Large intestine (tissue), 3 donors: ENCODE results near the gene HLA-E. TPM values are rescaled to one million over a fixed set of nuclear protein-coding genes. Genes with fewer than 3 reads are reported as not detected.
"Not testable (repeated sequence)": the region's sequence is repeated elsewhere in the genome, so short reads cannot be mapped to it uniquely, and the experiment has no call there.

ENCODE experiments used
- DNase-seq, 2 donors: peaks; one replicate each; pipeline versions ENCODE4 v3.0.0 to v3.0.0-alpha.2; 2013
- H3K27ac ChIP-seq: one replicate; pipeline ENCODE4 v1.5.1; 2013; ENCODE audit warnings: low read length
- H3K27me3 ChIP-seq: 2 replicates; pipeline ENCODE4 v1.6.1; 2013; ENCODE audit warnings: low read length; ENCODE audit not compliant: control insufficient read depth, insufficient read depth
- H3K36me3 ChIP-seq: 2 replicates; pipeline ENCODE4 v1.6.1; 2013; ENCODE audit warnings: low read length; ENCODE audit not compliant: control insufficient read depth, insufficient read depth
- H3K4me1 ChIP-seq: one replicate; pipeline ENCODE4 v1.6.1; 2013; ENCODE audit warnings: low read length; ENCODE audit not compliant: control insufficient read depth, insufficient read depth
- H3K4me3 ChIP-seq: one replicate; pipeline ENCODE4 v1.5.1; 2013; ENCODE audit warnings: low read length
- H3K9me3 ChIP-seq: one replicate; pipeline ENCODE4 v1.6.1; 2013; ENCODE audit warnings: mild to moderate bottlenecking, low read depth, low read length, moderate library complexity; ENCODE audit not compliant: control insufficient read depth
- WGBS: methylation state at CpG from one replicate; pipeline ENCODE4 v1.1.5; 2013; ENCODE audit warnings: low lambda C conversion rate; ENCODE audit not compliant: insufficient coverage; 5-methylcytosine and 5-hydroxymethylcytosine counted together
- polyA plus RNA-seq: library from polyadenylated mRNA; unstranded; fragments of 120-200 nt; gene quantifications from one replicate; pipeline ENCODE4 v1.2.1, GENCODE V29; 2013

The HLA-E gene
- polyA plus RNA-seq, 1 donor = 170 TPM

DNA sequence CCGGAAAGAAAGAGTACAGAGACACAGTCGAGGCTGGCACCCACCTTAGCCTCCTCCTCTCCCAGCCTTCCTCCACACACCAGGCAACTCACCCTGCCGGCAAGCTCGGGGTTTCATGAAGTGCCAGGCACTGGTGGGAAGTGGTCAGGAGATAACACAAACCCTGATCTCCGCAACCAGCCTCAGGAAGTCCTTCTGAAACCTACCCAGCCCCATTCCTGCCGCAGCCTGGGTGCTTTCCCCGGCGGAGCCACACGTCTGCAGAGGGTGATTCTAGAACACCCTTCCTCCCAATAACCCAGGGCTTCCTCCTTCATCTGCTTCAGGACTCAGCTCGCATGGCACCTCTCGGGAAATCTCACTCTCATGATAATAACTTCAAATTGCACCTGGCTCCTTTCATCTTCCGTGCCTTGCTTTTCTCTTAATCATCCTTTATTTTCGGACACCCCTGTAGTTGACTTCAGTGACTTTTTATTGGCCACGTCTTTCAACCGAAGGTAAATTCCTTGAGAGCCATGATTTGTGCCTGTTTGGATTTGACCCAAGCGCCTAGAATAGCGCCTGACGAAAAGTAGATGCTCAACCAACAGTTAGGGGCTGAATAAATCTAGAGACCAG, 8.7 kb upstream of the HLA-E start:
- Histone ChIP-seq H3K4me3 (no peak overlapping the region), H3K27me3 (peaks cover 33% of the 10 kb centered on the region), H3K27ac (no peak overlapping the region), H3K4me1 (peaks cover 4% of the 10 kb centered on the region), H3K36me3 (no peaks in the 10 kb centered on the region), H3K9me3 (peaks cover 3% of the 10 kb centered on the region)
- 0% methylated on average over 1 of the region's 18 CpGs for whole genome bisulfite sequencing
- no peak for DNase-seq

DNA sequence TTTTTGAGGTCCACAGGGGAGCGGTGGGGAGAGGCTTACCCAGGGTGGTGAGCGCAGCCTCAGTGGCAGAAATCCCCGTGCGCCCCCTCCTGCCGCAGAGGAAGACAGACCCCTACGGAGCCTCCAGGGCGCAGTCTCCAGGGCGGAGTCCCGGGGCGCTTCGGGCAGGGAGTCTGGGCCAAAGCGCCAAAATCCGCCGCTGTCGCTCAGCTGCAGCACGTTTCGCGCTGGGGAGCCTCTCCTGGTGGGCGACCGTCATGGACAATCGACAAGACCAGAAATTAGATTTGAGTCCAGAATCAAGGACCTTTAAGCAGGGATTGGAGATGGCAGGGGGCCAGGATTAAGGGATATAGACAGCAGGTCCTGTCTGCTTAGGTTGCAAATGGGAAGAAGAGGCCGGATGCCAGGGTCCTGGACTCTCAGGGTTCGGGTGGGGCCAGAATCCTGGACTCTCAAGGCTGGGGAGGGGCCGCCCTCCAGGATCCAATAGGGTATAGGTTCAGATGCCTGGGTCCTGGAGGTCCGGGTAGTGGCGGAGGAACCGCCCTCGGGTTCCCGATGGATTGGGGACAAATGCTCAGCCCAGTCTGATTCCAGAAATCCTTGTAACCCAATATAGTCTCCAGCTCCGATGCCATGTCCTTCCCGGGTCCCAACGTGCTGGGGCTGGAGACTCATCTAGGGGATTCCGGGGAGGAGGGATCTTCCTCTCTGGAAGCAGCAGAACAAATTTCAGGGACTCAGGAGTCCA, 7.9 kb upstream of the HLA-E start:
- Histone ChIP-seq H3K4me3 (no peak overlapping the region), H3K36me3 (no peaks in the 10 kb centered on the region), H3K9me3 (peaks cover 3% of the 10 kb centered on the region), H3K27me3 (peaks cover 34% of the 10 kb centered on the region), H3K27ac (no peak overlapping the region), H3K4me1 (peaks cover 4% of the 10 kb centered on the region)
- DNase-seq = no peak
- no CpG with 5 or more reads among the region's 33 CpGs for WGBS

DNA sequence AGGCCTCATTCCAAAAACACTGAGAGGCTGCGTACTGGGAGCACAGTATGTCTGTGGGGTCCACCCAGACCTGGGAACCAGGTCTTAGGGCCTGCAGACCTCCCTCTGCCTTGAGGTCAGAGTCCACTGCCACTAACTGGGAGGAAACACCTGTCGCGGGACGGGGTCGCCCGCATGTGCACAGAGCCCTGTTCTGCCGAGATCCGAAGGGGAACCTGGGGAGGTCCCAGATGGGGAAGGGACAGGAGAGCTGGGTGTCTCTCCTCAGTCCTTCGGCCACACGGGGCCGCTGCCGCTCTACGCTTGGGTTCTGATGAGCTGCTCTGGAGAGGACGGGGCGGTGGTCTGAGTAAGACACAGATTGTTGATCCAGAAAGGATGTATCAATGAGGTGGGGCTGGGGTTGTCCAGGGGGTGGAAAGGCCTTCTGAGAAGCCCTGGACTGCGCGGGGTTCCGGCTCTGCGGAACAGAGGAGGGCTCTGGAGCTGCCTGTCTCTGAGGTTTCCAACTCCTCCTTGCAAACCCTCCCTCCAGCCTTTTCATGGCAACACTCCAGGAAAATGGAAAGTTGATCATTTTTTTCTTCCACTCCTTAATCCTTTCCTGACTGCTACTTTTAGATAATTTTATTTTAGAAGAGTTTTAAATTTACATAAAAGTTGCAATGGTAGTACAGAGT, 7.2 kb upstream of the HLA-E start:
- H3K9me3 ChIP-seq, H3K27ac ChIP-seq, H3K4me3 ChIP-seq, H3K36me3 ChIP-seq, H3K4me1 ChIP-seq: not testable (repeated sequence)
- H3K27me3 ChIP-seq = peaks cover 34% of the 10 kb centered on the region
- DNase-seq = peak; percentile 55
- WGBS = no CpG with 5 or more reads among the region's 19 CpGs

DNA sequence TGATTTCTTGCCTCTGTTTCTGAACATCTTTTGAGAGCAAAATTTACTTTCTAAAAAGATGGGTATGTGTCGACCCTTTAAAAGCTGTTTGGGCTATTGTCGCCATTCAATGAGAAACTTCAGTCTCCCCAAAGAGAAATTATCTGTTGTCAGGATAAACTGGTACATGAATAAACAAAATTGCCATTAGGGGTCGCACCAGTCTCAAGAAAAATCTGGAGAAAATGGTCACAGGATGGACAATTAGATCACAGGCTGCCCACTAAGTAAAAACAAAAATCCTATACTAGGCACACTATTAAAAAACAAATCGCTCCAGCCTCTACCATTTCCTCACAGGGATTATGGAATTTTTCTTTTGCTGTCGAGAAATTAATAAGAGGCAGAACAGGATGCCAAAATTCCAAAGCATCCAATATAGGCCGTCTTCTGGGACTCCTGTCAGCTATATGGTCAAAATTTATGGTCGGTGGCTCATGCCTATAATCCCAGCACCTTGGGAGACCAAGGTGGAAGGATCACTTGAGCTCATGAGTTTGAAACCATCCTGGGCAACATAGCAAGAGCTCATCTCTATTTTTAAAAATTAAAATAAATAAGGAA, 5.5 kb upstream of the HLA-E start:
- DNase-seq = peak; percentile 30 to 41
- Histone ChIP-seq H3K27me3 (peaks cover 38% of the 10 kb centered on the region), H3K9me3 (peaks cover 3% of the 10 kb centered on the region), H3K27ac (no peak overlapping the region), H3K36me3 (no peaks in the 10 kb centered on the region), H3K4me3 (no peak overlapping the region), H3K4me1 (peaks cover 4% of the 10 kb centered on the region)
- 0% methylated on average over 1 of the region's 7 CpGs for WGBS

DNA sequence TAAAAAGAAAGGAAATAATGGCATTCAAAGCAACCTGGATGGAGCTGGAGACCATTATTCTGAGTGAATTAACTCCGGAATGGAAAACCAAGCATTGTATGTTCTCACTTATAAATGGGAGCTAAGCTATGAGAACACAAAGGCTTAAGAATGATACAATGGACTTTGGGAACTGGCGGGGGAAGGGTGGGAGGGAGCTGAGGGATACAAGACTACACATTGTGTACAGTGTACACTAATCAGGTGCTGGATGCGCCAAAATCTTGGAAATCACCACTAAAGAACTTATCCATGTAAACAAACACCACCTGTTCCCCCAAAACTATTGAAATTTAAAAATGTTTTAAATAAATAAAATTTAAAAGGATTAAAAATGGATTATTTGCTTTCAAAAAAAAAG, 4.1 kb upstream of the HLA-E start:
- H3K4me1 ChIP-seq = peaks cover 5% of the 10 kb centered on the region
- H3K36me3 ChIP-seq = peaks cover under 1% of the 10 kb centered on the region
- peaks cover 3% of the 10 kb centered on the region for H3K9me3 ChIP-seq
- no peak overlapping the region for H3K4me3 ChIP-seq
- no CpG with 5 or more reads among the region's 3 CpGs for WGBS
- H3K27ac ChIP-seq = no peak overlapping the region
- DNase-seq = no peak
- peaks cover 32% of the 10 kb centered on the region for H3K27me3 ChIP-seq

DNA sequence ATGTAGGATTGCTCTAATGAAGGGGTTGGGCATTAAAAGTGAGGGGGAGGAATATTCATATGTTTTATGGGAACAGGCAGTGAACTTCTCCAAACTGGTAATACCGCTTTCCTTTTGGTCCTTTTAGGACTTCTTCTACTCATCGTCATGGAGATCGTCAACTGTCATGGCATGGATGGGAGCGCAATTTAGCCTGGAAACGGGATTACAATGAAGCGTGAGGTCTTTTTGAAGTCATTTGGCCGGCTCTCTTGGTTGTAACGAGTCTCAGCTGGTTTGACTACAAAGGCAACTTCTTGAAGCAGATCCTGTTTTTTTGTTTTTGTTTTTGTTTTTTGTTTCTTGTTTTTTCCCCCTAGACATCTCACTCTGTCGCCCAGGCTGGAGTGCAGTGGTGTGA, 1.4 kb upstream of the HLA-E start:
- no peak overlapping the region for H3K4me3 ChIP-seq
- no peak overlapping the region for H3K27ac ChIP-seq
- 72% methylated on average over 7 of the region's 9 CpGs for WGBS

DNA sequence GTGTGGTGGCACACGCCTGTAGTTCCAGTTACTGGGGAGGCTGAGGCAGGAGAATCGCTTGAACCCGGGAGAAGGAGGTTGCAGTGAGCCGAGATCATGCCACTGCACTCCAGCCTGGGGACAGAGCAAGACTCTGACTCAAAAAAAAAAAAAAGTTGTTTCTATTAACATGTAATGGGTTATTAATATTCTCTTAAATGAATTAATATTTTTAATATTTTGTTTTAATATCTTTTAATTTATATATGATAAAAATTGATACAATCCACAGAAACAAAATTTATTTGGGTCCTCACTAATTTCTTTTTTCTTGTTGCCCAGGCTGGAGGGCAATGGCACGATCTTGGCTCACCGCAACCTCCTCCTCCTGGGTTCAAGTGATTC, 620 bp upstream of the HLA-E start:
- peak overlapping the region; percentile 60 for H3K27ac ChIP-seq
- not testable (repeated sequence) for H3K4me1 ChIP-seq, H3K27me3 ChIP-seq, DNase-seq, H3K9me3 ChIP-seq
- H3K4me3 ChIP-seq = peak overlapping the region; percentile 16
- peaks cover 30% of the 10 kb centered on the region for H3K36me3 ChIP-seq
- 40% methylated on average over 1 of the region's 6 CpGs for WGBS

More for the DNA sequence above, 1.4 kb upstream of the HLA-E start:
- Histone ChIP-seq H3K27me3 (peaks cover 11% of the 10 kb centered on the region), H3K4me1 (peaks cover 9% of the 10 kb centered on the region), H3K9me3 (no peaks in the 10 kb centered on the region), H3K36me3 (peaks cover 26% of the 10 kb centered on the region)
- no peak for DNase-seq

DNA sequence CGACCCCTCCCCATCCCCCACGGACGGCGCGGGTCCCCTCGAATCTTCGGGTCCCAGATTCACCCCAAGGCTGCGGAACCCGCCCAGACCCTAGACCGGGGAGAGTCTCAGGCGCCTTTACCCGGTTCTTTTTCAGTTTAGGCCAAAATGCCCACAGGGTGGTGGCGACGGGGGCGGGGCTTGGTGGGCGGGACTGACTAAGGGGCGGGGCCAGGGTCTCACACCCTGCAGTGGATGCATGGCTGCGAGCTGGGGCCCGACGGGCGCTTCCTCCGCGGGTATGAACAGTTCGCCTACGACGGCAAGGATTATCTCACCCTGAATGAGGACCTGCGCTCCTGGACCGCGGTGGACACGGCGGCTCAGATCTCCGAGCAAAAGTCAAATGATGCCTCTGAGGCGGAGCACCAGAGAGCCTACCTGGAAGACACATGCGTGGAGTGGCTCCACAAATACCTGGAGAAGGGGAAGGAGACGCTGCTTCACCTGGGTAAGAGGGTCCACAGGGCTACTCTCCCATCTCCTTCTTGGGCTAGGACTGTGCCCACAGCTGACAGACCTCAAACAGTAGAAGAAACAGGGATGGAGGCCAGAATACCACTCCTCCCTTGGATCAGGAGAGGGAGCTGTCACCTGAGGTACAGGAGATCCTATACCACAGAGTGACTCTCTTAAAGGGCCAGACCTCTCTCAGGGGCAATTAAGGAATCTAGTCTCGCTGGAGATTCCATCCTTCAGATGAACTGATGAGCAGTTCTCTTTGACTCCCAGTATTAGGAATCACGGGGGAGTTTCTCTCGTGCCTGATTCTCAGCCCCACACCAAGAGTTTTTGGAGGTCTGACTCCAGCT, 942 bp downstream of the HLA-E start:
- Histone ChIP-seq H3K4me3 (peak overlapping the region; percentile 84), H3K4me1 (peaks cover 9% of the 10 kb centered on the region), H3K9me3 (no peaks in the 10 kb centered on the region), H3K36me3 (peaks cover 32% of the 10 kb centered on the region), H3K27me3 (peaks cover 8% of the 10 kb centered on the region), H3K27ac (peak overlapping the region; percentile 96)
- no CpG with 5 or more reads among the region's 38 CpGs for WGBS
- DNase-seq = peak; percentile 29 to 63

DNA sequence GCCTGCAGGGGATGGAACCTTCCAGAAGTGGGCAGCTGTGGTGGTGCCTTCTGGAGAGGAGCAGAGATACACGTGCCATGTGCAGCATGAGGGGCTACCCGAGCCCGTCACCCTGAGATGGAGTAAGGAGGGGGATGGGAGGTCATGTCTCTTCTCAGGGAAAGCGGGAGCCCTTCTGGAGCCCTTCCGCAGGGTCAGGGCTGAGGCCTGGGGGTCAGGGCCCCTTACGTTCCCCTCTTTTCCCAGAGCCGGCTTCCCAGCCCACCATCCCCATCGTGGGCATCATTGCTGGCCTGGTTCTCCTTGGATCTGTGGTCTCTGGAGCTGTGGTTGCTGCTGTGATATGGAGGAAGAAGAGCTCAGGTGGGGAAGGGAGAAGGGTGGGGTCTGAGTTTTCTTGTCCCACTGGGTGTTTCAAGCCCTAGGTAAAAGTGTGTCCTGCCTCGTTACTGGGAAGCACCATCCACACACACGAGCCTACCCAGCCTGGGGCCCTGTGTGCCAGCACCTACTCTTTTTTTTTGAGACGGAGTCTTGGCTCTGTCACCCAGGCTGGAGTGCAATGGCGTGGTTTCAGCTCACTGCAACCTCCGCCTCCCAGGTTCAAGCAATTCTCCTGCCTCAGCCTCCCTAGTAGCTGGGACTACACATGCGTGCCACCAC, 2.1 kb downstream of the HLA-E start:
- H3K27ac ChIP-seq, H3K4me1 ChIP-seq, H3K9me3 ChIP-seq, H3K27me3 ChIP-seq, DNase-seq: not testable (repeated sequence)
- WGBS = no CpG with 5 or more reads among the region's 14 CpGs
- peak overlapping the region; percentile 84 for H3K4me3 ChIP-seq
- H3K36me3 ChIP-seq = peaks cover 32% of the 10 kb centered on the region
